Upper lobe of left lung (tissue), 6 donors: ENCODE results near the gene LY6G6F. TPM values are rescaled to one million over a fixed set of nuclear protein-coding genes. Genes with fewer than 3 reads are reported as not detected.

ENCODE experiments used
- ATAC-seq, 2 donors: fragments of 200-7000 bp; cut with Tn5 transposase; one replicate each; pipeline ENCODE4 v1.9.1; 2022; ENCODE audit warnings: mild to moderate bottlenecking in 2 of 2, moderate library complexity in 2 of 2; ENCODE audit not compliant: low FRiP score in 2 of 2
- DNase-seq, 2 donors: peaks; one replicate each; pipeline ENCODE4 v3.0.0-alpha.2; 2019 to 2020
- H3K27ac ChIP-seq, 4 donors: fragments of 200-600 bp; sonication (generic); one replicate each; pipeline ENCODE4 v1.5.1; 2016 to 2019
- H3K27me3 ChIP-seq, 4 donors: fragments of 200-600 bp; sonication (generic); one replicate each; pipeline ENCODE4 v1.5.1; 2017 to 2019
- H3K36me3 ChIP-seq, 4 donors: fragments of 200-600 bp; sonication (generic); one replicate each; pipeline ENCODE4 v1.5.1; 2016 to 2019
- H3K4me1 ChIP-seq, 4 donors: fragments of 200-600 bp; sonication (generic); one replicate each; pipeline ENCODE4 v1.5.1; 2018 to 2019
- H3K4me3 ChIP-seq, 4 donors: fragments of 200-600 bp; sonication (generic); one replicate each; pipeline ENCODE4 v1.5.1; 2017 to 2019; ENCODE audit warnings: mild to moderate bottlenecking in 2 of 4, moderate library complexity in 1 of 4
- H3K9me3 ChIP-seq, 4 donors: fragments of 200-600 bp; sonication (generic); one replicate each; pipeline ENCODE4 v1.5.1; 2018 to 2019
- EP300 ChIP-seq, 4 donors: sonication (generic); formaldehyde crosslinking; IDR thresholded peaks; one replicate each; pipeline ENCODE4 v1.5.1; 2017; ENCODE audit warnings: antibody characterized with exemption in 4 of 4, control low read depth in 2 of 4
- POLR2A ChIP-seq, 4 donors: fragments of 450-650 bp; IDR thresholded peaks; one replicate each; pipeline ENCODE4 v1.5.1; 2016 to 2017; ENCODE audit warnings: antibody characterized with exemption in 4 of 4, mild to moderate bottlenecking in 2 of 4
- POLR2AphosphoS5 ChIP-seq, 2 donors: sonication (generic); formaldehyde crosslinking; IDR thresholded peaks; one replicate each; pipeline ENCODE4 v1.5.1; 2017; ENCODE audit warnings: antibody characterized with exemption in 2 of 2
- WGBS, 2 donors: methylation state at CpG; one replicate each; pipeline ENCODE4 v1.1.5; 2017 to 2018; 5-methylcytosine and 5-hydroxymethylcytosine counted together
- total RNA-seq, 6 donors: library from RNA; depleted of rRNA in 4 of 6; stranded (reverse); fragments of >200 nt in 4 of 6; gene quantifications; one replicate each; pipeline versions ENCODE4 v1.1.0 to v1.2.1, GENCODE V29; 2016 to 2021
- TF ChIP-seq, protein P1 (sequence below), 6 experiments: fragments of 450-650 bp in 4 of 6; fragments of 200-600 bp in 2 of 6; sonication (generic) in 2 of 6; IDR thresholded peaks; one replicate each; pipeline ENCODE4 v1.5.1; 2016 to 2019; ENCODE audit warnings: antibody characterized with exemption in 6 of 6
- donor health status: DM: no; HTN: no; CAD: no; lungs with moderate emphysema.
- donor health status: DM: no; HTN: yes; CAD: no; lungs with severe emphysema.

Gene LY6G6F
- total RNA-seq, 6 donors from 2014 or later = 0.63 to 9.4 (median 1.7) TPM

DNA sequence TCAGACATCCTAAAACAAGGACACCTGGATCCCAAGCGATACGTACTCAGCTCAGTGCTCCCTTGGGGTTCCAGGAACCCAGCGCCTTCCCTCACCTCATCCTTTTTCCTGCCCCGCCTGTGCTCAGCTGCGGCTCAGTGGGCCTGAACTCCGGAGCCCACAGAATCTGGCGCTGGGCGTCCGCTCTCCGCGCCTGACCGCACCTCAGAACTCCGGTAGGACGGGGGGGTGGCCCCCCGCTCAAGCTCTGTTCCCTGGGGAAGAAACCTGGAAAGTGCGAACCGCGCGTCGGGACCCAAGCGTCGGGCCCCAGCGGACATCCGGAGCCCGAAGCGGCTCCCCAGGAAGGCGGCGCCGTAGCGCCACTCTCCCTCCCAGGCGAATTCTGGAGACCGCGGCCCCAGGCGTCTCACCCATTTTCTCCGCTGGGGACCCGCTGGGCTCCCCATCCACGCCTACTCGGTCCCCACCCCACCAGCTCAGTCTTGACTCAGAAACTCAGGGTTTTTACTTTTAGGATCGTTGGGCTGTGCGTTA, 25.5 kb upstream of the LY6G6F start:
- Histone ChIP-seq H3K27me3 (no peaks in the 10 kb centered on the region), H3K9me3 (no peaks in the 10 kb centered on the region), H3K36me3 (peaks cover 0 to 17% (median under 1%) of the 10 kb centered on the region in 4 donors), H3K27ac (peak overlapping the region; percentile 50 to 88 (median 68)), H3K4me3 (peak overlapping the region; percentile 41 to 60 (median 54)), H3K4me1 (peaks cover 12 to 17% (median 14%) of the 10 kb centered on the region in 4 donors)
- DNase-seq (peak; percentile 54 to 88), ATAC-seq (peak; percentile 32 to 71)
- TF ChIP-seq, protein P1, sequence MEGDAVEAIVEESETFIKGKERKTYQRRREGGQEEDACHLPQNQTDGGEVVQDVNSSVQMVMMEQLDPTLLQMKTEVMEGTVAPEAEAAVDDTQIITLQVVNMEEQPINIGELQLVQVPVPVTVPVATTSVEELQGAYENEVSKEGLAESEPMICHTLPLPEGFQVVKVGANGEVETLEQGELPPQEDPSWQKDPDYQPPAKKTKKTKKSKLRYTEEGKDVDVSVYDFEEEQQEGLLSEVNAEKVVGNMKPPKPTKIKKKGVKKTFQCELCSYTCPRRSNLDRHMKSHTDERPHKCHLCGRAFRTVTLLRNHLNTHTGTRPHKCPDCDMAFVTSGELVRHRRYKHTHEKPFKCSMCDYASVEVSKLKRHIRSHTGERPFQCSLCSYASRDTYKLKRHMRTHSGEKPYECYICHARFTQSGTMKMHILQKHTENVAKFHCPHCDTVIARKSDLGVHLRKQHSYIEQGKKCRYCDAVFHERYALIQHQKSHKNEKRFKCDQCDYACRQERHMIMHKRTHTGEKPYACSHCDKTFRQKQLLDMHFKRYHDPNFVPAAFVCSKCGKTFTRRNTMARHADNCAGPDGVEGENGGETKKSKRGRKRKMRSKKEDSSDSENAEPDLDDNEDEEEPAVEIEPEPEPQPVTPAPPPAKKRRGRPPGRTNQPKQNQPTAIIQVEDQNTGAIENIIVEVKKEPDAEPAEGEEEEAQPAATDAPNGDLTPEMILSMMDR (IDR thresholded peaks at IDR 0.05) = peak in 3 of 6 experiments; percentile 33 to 48 (median 35)
- no peak for TF ChIP-seq POLR2AphosphoS5 (IDR thresholded peaks at IDR 0.05)
- no peak for TF ChIP-seq EP300 (IDR thresholded peaks at IDR 0.05)
- TF ChIP-seq POLR2A (IDR thresholded peaks at IDR 0.05) = peak in 1 of 4 donors; percentile 31
- 2% methylated on average over 12 to 26 of the region's 40 CpGs for WGBS, 2 donors

GRCh38 chr6:31683591-31683990, 23.1 kb upstream of the LY6G6F start:
- DNase-seq (no peak), ATAC-seq (no peak)
- Histone ChIP-seq H3K27ac (peak overlapping the region in 1 of 4 donors; percentile 63), H3K4me3 (peak overlapping the region in 2 of 4 donors; percentile 39 to 48), H3K36me3 (peaks cover 0 to 41% (median 25%) of the 10 kb centered on the region in 4 donors), H3K4me1 (peaks cover 12 to 17% (median 14%) of the 10 kb centered on the region in 4 donors), H3K9me3 (no peaks in the 10 kb centered on the region), H3K27me3 (no peaks in the 10 kb centered on the region)
- TF ChIP-seq POLR2A (IDR thresholded peaks at IDR 0.05) (no peak), POLR2AphosphoS5 (IDR thresholded peaks at IDR 0.05) (no peak), EP300 (IDR thresholded peaks at IDR 0.05) (no peak)
- TF ChIP-seq, protein P1 (IDR thresholded peaks at IDR 0.05) = no peak
- 78 to 84% methylated on average over 13 of the region's 13 CpGs for WGBS, 2 donors

- H3K9me3 ChIP-seq = no peaks in the 10 kb centered on the region
- 88 to 91% methylated on average over 5 of the region's 5 CpGs for WGBS, 2 donors
- H3K36me3 ChIP-seq = peaks cover 7 to 70% (median 52%) of the 10 kb centered on the region in 4 donors
Measured at GRCh38 chr6:31686483-31686882, 20.2 kb upstream of the LY6G6F start.

DNA sequence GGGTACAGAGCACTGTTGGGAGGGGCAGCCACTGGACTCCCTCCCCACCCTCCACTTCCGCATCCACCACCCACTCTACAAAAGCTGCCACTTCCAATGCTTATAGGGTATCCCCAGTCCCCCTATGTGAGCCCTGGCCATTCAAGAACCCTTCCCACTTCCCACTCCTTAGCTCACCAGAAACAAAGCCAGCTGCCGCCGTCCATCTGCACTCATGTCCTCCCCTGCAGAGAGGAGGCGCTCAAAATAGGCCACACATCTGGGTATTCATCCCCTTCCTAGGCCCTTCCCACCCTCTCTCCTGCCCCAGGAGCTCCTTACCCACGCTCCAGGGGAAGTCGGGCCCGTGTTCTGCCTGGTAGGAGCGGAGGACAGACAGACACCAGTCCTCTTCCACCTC, 19.3 kb upstream of the LY6G6F start:
- WGBS, 2 donors = 88 to 93% methylated on average over 8 of the region's 8 CpGs
- Histone ChIP-seq H3K4me1 (no peaks in the 10 kb centered on the region), H3K36me3 (peaks cover 12 to 78% (median 59%) of the 10 kb centered on the region in 4 donors), H3K27me3 (no peaks in the 10 kb centered on the region), H3K4me3 (no peak overlapping the region), H3K27ac (no peak overlapping the region), H3K9me3 (no peaks in the 10 kb centered on the region)
- TF ChIP-seq, protein P1 (IDR thresholded peaks at IDR 0.05) = no peak
- TF ChIP-seq EP300 (IDR thresholded peaks at IDR 0.05) (no peak), POLR2A (IDR thresholded peaks at IDR 0.05) (no peak), POLR2AphosphoS5 (IDR thresholded peaks at IDR 0.05) (no peak)
- DNase-seq = no peak
- ATAC-seq = no peak

More at GRCh38 chr6:31686483-31686882, 20.2 kb upstream of the LY6G6F start:
- TF ChIP-seq, protein P1 (IDR thresholded peaks at IDR 0.05) = no peak
- TF ChIP-seq POLR2AphosphoS5 (IDR thresholded peaks at IDR 0.05) (no peak), POLR2A (IDR thresholded peaks at IDR 0.05) (no peak), EP300 (IDR thresholded peaks at IDR 0.05) (no peak)
- DNase-seq (no peak), ATAC-seq (no peak)
- Histone ChIP-seq H3K4me1 (peaks cover 2 to 5% (median 3%) of the 10 kb centered on the region in 4 donors), H3K4me3 (no peak overlapping the region), H3K27me3 (no peaks in the 10 kb centered on the region), H3K27ac (no peak overlapping the region)
